Measurements from ENCODE around the gene CIP2A.

GRCh38 chr3:108578064-108578463 is 11.2 kb downstream of the CIP2A start:
- TF ChIP-seq POLR2AphosphoS5 (IDR thresholded peaks at IDR 0.05) (no peak), CTCF (IDR thresholded peaks at IDR 0.05) (no peak), POLR2A (IDR thresholded peaks at IDR 0.05) (no peak), EP300 (IDR thresholded peaks at IDR 0.05) (no peak)
